Measurements from ENCODE around the gene MPG.

MPG gene

GRCh38 chr16:65745-66144 is 12.3 kb upstream of the MPG start:
- in situ Hi-C loops (cut with MboI; ENCODE audit: low sequenced_read_pairs) = no loop called here

GRCh38 chr16:66309-67182 is 11.5 kb upstream of the MPG start:
- in situ Hi-C loops (cut with MboI; ENCODE audit: low sequenced_read_pairs) = no loop called here

GRCh38 chr16:67183-67791 is 10.7 kb upstream of the MPG start:
- in situ Hi-C loops (cut with MboI; ENCODE audit: low sequenced_read_pairs) = no loop called here

- in situ Hi-C loops (cut with MboI; ENCODE audit: low sequenced_read_pairs) = no loop called here
Measured at GRCh38 chr16:67884-68789, 9.9 kb upstream of the MPG start.

- in situ Hi-C loops (cut with MboI; ENCODE audit: low sequenced_read_pairs) = no loop called here
Measured at GRCh38 chr16:69181-69580, 8.8 kb upstream of the MPG start.

- in situ Hi-C loops (cut with MboI; ENCODE audit: low sequenced_read_pairs) = no loop called here
Measured at GRCh38 chr16:71210-71539, 6.8 kb upstream of the MPG start.

GRCh38 chr16:71540-72401 is 6.3 kb upstream of the MPG start:
- in situ Hi-C loops (cut with MboI; ENCODE audit: low sequenced_read_pairs) = no loop called here

- in situ Hi-C loops (cut with MboI; ENCODE audit: low sequenced_read_pairs) = no loop called here
Measured at GRCh38 chr16:72561-73548, 5.2 kb upstream of the MPG start, which contains the start of gene RHBDF1. Gene RHBDF1, minus strand, starts transcription at chr16:72631. Its CDS starts 7,616 bp downstream, at chr16:65015.

- in situ Hi-C loops (cut with MboI; ENCODE audit: low sequenced_read_pairs) = no loop called here
Measured at GRCh38 chr16:74051-74746, 3.8 kb upstream of the MPG start.

GRCh38 chr16:74747-75334 is 3.2 kb upstream of the MPG start:
- in situ Hi-C loops (cut with MboI; ENCODE audit: low sequenced_read_pairs) = no loop called here

GRCh38 chr16:75580-76501 is 2.2 kb upstream of the MPG start:
- in situ Hi-C loops (cut with MboI; ENCODE audit: low sequenced_read_pairs) = no loop called here

GRCh38 chr16:76535-77272 is 1.3 kb upstream of the MPG start:
- in situ Hi-C loops (cut with MboI; ENCODE audit: low sequenced_read_pairs) = no loop called here

- in situ Hi-C loops (cut with MboI; ENCODE audit: low sequenced_read_pairs) = no loop called here
Measured at GRCh38 chr16:77273-77806, 685 bp upstream of the MPG start.

- in situ Hi-C loops (cut with MboI; ENCODE audit: low sequenced_read_pairs) = no loop called here
Measured at GRCh38 chr16:78444-79150, 572 bp downstream of the MPG start.

- in situ Hi-C loops (cut with MboI; ENCODE audit: low sequenced_read_pairs) = no loop called here
Measured at GRCh38 chr16:79151-80054, 1.4 kb downstream of the MPG start.

Measured in HL-60/S4 treated with phorbol 12-myristate 13-acetate at 8.2 ng/mL for 4 days and 3 days (cell line).